HPDE6-E6E7 (cell line): Measurements from ENCODE around the gene FYN.
"Not testable (repeated sequence)": the region's sequence is repeated elsewhere in the genome, so short reads cannot be mapped to it uniquely, and the experiment has no call there.

Source experiments
- DNase-seq: peaks from one replicate; pipeline ENCODE4 v3.0.0; 2011; ENCODE audit warnings: missing footprints; ENCODE audit errors: extremely low spot score

Gene FYN

GRCh38 chr6:111873178-111874024 lies at the start of gene FYN:
FYN (minus strand) TSS chr6:111873452; CDS start chr6:111720051, 153,401 bp downstream.
- DNase-seq = peak; percentile 99

DNA sequence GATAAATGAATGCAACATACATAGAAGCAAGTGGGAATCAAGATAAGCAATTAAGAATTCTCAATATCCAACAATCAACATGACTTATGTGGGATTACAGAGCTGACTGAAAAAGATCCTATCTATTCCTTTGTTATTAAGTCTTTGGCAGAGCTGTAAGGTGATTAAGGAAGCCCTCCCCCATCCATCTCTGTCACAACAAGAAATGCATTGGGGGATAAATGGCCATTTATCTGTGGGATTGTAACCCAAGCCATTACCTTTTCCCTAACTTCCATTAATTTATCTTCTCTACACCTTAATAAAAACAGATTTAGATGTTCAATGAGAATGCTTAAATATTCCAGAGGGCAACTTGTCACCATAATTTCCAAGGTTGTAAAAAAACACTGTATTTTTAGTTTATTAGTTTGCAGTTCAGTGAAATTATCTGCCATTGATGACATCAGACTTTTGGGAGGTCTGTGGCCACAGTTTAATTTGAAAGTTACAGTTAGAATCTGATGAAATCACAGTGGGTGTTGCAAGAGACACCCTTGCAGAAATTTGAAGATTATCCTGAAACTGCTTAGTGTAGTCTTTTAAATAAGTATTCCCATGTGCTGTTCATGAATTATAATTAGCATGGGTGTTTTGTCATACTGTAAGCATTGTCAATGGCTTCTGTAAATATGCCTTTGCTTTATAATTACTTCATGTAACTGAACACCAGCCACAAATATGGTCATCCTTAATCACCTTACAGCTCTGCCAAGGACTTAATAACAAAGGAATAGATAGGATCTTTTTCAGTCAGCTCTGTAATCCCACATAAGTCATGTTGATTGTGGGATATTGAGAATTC lies 49.4 kb upstream of the FYN start:
- DNase-seq = no peak

- DNase-seq = no peak
These were observed 47.9 kb upstream of the FYN start for GRCh38 chr6:111921103-111921502.

DNA sequence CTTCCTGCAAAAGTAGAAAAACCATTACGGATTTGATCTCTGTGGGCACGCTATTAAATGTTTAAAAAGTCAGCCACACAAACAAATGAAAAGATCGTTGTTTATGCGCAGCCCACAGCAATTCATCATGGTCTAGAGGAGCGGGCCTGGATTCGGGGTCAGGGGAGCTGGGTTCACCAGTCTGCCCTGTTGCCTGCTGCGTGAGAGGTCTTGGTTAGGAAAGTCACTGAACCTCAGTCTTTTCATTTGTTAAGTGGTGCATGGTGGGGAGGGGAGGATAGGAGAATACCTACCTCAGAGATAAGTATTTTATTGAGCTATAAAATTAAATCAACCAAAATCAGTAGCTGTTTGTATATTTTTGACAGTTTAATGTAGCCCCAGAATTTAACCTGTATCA lies 47.3 kb upstream of the FYN start:
- DNase-seq = no peak

GRCh38 chr6:111918825-111919224 lies 45.6 kb upstream of the FYN start:
- DNase-seq = no peak

- DNase-seq = no peak
These were observed 43.5 kb upstream of the FYN start for GRCh38 chr6:111916747-111917146.

DNA sequence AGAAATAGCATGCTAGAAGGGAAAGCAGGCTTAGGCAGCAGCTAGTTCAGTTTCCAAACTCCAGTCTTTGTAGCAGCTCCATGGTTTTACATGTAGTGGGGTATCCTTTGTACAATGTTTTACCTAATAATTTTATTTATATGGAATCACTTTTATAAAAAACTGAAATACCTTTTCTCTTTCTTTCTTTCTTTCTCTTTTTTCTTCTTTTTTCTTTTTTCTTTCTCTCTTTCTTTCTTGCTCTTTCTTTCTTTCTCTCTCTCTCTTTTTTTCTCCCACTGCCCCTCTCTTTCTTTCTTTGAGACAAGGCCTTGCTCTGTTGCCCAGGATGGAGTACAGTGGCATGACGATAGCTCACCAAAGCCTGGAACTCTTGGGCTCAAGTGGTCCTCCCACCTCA lies 41.4 kb upstream of the FYN start:
- no peak for DNase-seq

DNA sequence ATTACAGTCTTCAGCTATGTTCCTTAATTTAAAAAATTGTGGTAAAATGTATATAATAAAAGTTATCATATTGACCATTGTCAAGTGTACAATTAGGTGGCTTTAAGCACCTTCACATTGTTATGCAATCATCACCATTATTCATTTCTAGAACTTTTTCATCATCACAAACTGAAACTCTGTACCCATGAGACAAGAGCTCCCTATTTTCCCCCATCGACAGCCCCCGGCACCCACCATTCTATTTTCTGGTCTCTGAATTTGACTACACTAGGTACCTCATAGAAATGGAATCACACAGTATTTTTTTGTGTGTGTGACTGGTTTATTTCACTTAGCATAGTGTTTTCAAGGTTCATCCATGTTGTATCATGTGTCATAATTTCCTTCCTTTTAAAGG lies 39.7 kb upstream of the FYN start:
- no peak for DNase-seq

GRCh38 chr6:111911428-111911827 lies 38.2 kb upstream of the FYN start:
- DNase-seq = no peak

DNA sequence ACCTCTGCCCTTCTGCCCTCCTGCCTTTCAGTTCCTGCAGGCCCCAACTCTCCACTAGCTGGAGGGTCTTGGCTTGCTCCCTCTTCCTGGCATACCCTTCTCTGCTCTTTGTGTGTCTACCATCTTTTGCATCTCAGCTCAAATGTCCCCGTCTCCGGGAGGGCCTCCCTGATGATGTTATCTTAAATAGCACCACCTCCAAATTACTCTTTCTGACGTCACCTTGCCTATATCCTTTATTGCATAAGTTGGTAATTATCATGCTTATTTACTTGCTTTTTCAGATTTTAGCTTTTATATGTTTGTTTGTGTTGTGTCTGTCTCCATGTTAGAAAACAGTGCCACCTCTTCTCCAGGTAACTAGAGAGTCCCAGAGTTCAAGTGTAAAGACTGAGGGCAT lies 36.0 kb upstream of the FYN start:
- DNase-seq = no peak

- DNase-seq = not testable (repeated sequence)
These were observed 35.1 kb upstream of the FYN start for GRCh38 chr6:111908365-111908764.

GRCh38 chr6:111900735-111901134 lies 27.5 kb upstream of the FYN start:
- DNase-seq = no peak

DNA sequence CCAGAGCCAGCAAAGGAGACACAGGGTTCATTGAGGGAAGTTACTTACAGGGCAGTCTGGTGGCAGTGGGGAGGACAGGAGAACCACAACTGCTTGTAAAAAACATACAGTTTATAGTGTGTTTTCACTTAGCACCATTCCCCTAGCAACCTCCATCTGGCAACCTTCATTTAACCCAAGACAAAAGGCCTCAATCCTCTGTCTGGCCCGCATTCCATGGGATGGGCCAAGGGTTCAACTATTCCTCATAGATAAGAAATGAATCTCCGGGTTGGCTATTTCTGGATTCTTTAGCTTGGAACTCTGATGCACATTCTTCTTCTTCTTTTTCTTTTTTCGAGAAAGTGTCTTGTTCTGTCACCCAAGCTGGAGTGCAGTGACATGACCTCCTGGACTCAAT lies 26.3 kb upstream of the FYN start:
- DNase-seq = no peak

DNA sequence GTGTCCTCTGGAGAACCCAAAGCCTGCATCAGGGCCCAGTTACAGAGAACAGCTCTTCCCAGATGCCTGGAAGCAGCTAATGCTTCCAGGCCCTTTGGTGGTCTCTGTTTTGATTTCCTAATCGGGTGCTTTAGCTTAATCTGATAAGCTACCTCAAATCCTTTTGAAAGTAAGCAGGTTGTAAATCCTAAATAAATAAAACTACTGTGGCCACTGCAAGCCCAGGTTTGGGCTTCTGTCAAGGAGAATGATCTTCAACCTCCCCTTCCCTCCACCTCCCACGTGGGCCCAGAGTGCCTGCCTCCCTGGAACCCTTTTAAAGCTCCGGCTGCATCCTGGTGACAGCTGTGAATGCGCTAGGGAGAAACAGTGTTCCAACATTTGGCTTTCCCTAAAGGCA lies 25.2 kb upstream of the FYN start:
- no peak for DNase-seq

DNA sequence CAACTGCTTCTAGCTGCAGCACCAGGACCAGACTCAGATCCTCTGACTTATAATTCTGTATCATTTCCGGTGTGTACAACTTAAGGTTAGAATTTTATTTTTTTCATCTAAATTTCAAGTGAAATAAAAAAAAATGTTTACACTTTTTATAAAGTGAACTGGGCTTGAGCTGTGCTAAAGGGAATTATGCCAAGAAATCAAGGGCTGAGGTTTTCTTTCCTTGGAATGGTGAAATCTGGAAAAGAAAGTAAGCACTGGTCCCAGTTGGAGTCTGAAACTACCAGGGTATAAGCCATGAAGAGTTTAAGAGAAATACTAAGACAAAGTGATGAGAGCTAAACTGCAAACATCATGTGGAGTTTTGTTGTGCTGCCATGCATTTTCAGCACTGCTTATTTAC lies 21.7 kb upstream of the FYN start:
- no peak for DNase-seq

DNA sequence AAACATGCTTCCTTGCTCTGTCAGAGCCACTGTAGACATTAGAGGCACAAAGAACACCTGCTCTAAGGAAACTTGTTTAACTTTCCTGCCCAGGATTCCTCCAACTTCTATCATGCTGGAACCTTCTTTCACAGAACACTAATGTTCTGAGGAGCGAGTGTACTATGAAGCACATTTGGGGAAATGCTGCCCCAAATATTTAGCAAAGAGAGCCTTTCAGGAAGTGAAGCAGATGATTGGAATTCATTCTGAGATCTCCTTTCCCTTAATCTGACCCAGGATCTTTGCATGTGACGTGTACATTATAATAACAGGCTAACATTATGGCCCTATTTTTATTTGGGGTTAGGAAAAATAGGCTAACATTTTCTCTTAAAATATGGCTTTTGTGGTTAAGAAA lies 21.0 kb upstream of the FYN start:
- no peak for DNase-seq

DNA sequence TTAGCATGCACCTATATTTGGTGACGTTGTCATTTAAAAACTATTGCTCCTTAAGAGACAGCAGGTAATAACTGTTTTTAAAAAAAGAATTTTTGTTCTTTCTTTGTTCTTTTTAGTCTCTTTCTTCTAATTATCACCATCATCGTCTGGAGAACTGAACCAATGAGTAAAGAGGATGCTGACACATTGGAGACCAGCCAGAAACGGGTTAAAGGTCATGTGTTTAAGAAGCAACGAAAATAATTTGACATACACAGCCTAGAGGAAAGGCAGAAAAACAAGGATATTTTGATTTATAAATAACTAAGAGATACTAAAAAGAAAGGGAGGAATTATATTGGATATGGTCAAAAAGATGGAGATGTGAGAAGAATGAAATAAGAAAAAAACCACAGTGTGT lies 19.2 kb upstream of the FYN start:
- DNase-seq = no peak

DNA sequence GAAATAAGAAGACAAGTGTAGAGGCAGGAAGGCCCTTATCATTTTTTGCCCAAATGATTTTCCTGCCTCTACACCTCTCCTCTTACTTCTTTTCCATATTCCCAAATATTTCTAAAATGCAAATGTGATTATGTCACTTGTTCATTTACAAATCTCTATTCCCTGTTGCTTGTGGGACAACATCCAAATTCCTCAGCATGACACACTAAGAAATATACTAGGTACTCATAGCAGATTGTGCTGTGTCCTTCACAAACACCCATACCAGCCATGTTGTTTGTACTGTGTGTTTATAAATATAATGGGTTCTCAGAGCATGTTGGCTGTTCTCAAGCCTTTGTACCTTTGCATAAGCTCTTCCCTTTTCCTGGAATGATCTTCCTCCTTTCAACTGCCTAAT lies 17.7 kb upstream of the FYN start:
- DNase-seq = no peak

- DNase-seq = no peak
These were observed 15.9 kb upstream of the FYN start for GRCh38 chr6:111888928-111889695.

- not testable (repeated sequence) for DNase-seq
These were observed 13.5 kb upstream of the FYN start for GRCh38 chr6:111886793-111887192.

- no peak for DNase-seq
These were observed 12.2 kb upstream of the FYN start for GRCh38 chr6:111885373-111886027.

- no peak for DNase-seq
These were observed 10.8 kb upstream of the FYN start for GRCh38 chr6:111884068-111884467.
